Bronchus fibroblast of lung (primary cell): ENCODE measurements around the gene HTRA3. TPM values are rescaled to one million over a fixed set of nuclear protein-coding genes. Genes with fewer than 3 reads are reported as not detected.

ENCODE experiments used
- total RNA-seq: library from RNA; depleted of rRNA; stranded (reverse); fragments of >200 nt; gene quantifications from 2 replicates; pipeline ENCODE4 v1.2.3, GENCODE V29; 2015

Gene HTRA3
- total RNA-seq = 3.3 and 4.4 TPM in 2 replicates

DNA sequence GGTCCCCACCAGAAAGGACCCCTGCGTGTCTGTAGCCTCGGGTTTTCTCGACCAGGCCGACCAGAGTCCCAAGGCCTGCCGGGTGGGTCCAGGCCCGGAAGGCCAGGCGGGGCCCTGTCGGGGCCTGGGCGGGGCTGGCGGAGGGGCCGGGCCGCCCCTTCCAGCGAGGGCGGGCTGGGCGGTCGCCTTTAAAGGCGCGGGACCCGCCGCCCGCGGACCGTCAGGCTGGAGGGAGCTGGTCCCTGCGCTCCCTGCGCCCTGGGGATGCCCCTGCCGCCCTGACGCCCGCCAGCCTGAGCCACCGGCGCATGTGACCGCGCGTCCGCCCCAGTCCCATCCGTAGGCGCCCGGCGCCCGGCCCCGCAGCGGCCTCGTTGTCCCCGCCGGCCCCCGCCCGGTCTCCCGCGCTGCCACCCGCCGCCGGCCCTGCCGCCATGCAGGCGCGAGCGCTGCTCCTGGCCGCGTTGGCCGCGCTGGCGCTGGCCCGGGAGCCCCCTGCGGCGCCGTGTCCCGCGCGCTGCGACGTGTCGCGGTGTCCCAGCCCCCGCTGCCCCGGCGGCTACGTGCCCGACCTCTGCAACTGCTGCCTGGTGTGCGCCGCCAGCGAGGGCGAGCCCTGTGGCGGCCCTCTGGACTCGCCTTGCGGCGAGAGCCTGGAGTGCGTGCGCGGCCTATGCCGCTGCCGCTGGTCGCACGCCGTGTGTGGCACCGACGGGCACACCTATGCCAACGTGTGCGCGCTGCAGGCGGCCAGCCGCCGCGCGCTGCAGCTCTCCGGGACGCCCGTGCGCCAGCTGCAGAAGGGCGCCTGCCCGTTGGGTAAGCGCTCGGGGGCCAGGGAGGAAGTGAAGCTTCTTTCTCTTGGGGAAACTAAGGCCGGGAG is at the start of gene HTRA3:
Gene HTRA3 (plus strand): TSS at position 220 of the 883 bp plus-strand sequence. CDS start 215 bp downstream, at position 435.

Other genes starting within 250 kb of the HTRA3 start
- gene ABLIM2, start 110.9 kb upstream of the HTRA3 start, total RNA-seq = under 0.01 TPM in 1 of 2 replicates, not detected in the other
- 3.5 and 4.2 TPM in 2 replicates for gene SH3TC1, start 70.5 kb upstream of the HTRA3 start, total RNA-seq
- 23.0 and 24.5 TPM in 2 replicates for gene ACOX3, start 171.0 kb downstream of the HTRA3 start, total RNA-seq
- 11.9 and 13.2 TPM in 2 replicates for gene TRMT44, start 171.0 kb downstream of the HTRA3 start, total RNA-seq